Non-pigmented ciliary epithelial cell (primary cell): Measurements from ENCODE around the gene EXOC4.
"Not testable (repeated sequence)": the region's sequence is repeated elsewhere in the genome, so short reads cannot be mapped to it uniquely, and the experiment has no call there.

Source experiments
- DNase-seq: peaks from one replicate; pipeline ENCODE4 v3.0.0-alpha.2; 2010; ENCODE audit warnings: low read depth

The EXOC4 gene

GRCh38 chr7:133873187-133873586 is 620.3 kb downstream of the EXOC4 start:
- DNase-seq: no peak

- DNase-seq: no peak
Measured at GRCh38 chr7:133873631-133874030, 620.8 kb downstream of the EXOC4 start.

- no peak for DNase-seq
Measured at GRCh38 chr7:133883591-133883990, 630.7 kb downstream of the EXOC4 start.

GRCh38 chr7:133885213-133885612 is 632.3 kb downstream of the EXOC4 start:
- DNase-seq: no peak

- no peak for DNase-seq
Measured at GRCh38 chr7:133886086-133886485, 633.2 kb downstream of the EXOC4 start.

- DNase-seq: no peak
Measured at GRCh38 chr7:133886797-133887196, 633.9 kb downstream of the EXOC4 start.

GRCh38 chr7:133887459-133887858 is 634.6 kb downstream of the EXOC4 start:
- no peak for DNase-seq

GRCh38 chr7:133888061-133888930 is 635.4 kb downstream of the EXOC4 start:
- DNase-seq: no peak

GRCh38 chr7:133904776-133905175 is 651.9 kb downstream of the EXOC4 start:
- no peak for DNase-seq

- not testable (repeated sequence) for DNase-seq
Measured at GRCh38 chr7:133906553-133906952, 653.7 kb downstream of the EXOC4 start.

GRCh38 chr7:133910761-133911160 is 657.9 kb downstream of the EXOC4 start:
- DNase-seq: no peak

- no peak for DNase-seq
Measured at GRCh38 chr7:133911724-133912123, 658.8 kb downstream of the EXOC4 start.

- DNase-seq: no peak
Measured at GRCh38 chr7:133912916-133913697, 660.2 kb downstream of the EXOC4 start.

GRCh38 chr7:133916621-133917020 is 663.7 kb downstream of the EXOC4 start:
- no peak for DNase-seq

GRCh38 chr7:133919810-133920209 is 666.9 kb downstream of the EXOC4 start:
- DNase-seq: no peak

- DNase-seq: no peak
Measured at GRCh38 chr7:133921635-133922182, 668.8 kb downstream of the EXOC4 start.

GRCh38 chr7:133923974-133924373 is 671.1 kb downstream of the EXOC4 start:
- no peak for DNase-seq

GRCh38 chr7:133931053-133931452 is 678.2 kb downstream of the EXOC4 start:
- no peak for DNase-seq

- no peak for DNase-seq
Measured at GRCh38 chr7:133932591-133932990, 679.7 kb downstream of the EXOC4 start.

- DNase-seq: no peak
Measured at GRCh38 chr7:133934262-133934976, 681.5 kb downstream of the EXOC4 start.

GRCh38 chr7:133934977-133935330 is 682.1 kb downstream of the EXOC4 start:
- DNase-seq: no peak

GRCh38 chr7:133936074-133936473 is 683.2 kb downstream of the EXOC4 start:
- no peak for DNase-seq
